VCaP (cell line): ENCODE data around the gene ZYG11A.
"Not testable (repeated sequence)": the region's sequence is repeated elsewhere in the genome, so short reads cannot be mapped to it uniquely, and the experiment has no call there.

Experiments used
- H3K27ac ChIP-seq: fragments of 450-650 bp; 2 replicates; pipeline ENCODE4 v1.5.1; 2017
- CTCF ChIP-seq: fragments of 450-650 bp; conservative IDR thresholded peaks from 2 replicates; pipeline ENCODE4 v1.5.1; 2017; ENCODE audit warnings: mild to moderate bottlenecking, moderate library complexity

Gene ZYG11A

GRCh38 chr1:52857443-52857842, 14.9 kb downstream of the ZYG11A start:
- no peak overlapping the region for H3K27ac ChIP-seq
- no peak for TF ChIP-seq CTCF

GRCh38 chr1:52862666-52863458, 20.3 kb downstream of the ZYG11A start:
- H3K27ac ChIP-seq, result no peak overlapping the region
- TF ChIP-seq CTCF, result no peak

- peak overlapping the region; percentile 91 for H3K27ac ChIP-seq
- no peak for TF ChIP-seq CTCF
These were observed 24.7 kb downstream of the ZYG11A start for GRCh38 chr1:52867087-52867863.

- not testable (repeated sequence) for H3K27ac ChIP-seq
These were observed 27.2 kb downstream of the ZYG11A start for GRCh38 chr1:52869727-52870126.

GRCh38 chr1:52876843-52877242, 34.3 kb downstream of the ZYG11A start:
- H3K27ac ChIP-seq, result no peak overlapping the region
- no peak for TF ChIP-seq CTCF

- no peak for TF ChIP-seq CTCF
- no peak overlapping the region for H3K27ac ChIP-seq
These were observed 35.0 kb downstream of the ZYG11A start for GRCh38 chr1:52877554-52877953.

GRCh38 chr1:52880206-52880605, 37.6 kb downstream of the ZYG11A start:
- no peak for TF ChIP-seq CTCF

GRCh38 chr1:52887483-52887882, 44.9 kb downstream of the ZYG11A start:
- TF ChIP-seq CTCF, result no peak
- no peak overlapping the region for H3K27ac ChIP-seq

More at GRCh38 chr1:52880206-52880605, 37.6 kb downstream of the ZYG11A start:
- H3K27ac ChIP-seq, result peak overlapping the region; percentile 79
